NCI-H446 (cell line): ENCODE results near the gene ZNF330.

Experiments used
- DNase-seq, 2 experiments: peaks; one replicate each; lab custom pipeline; 2025; lab: John Stamatoyannopoulos, UW

The ZNF330 gene

DNA sequence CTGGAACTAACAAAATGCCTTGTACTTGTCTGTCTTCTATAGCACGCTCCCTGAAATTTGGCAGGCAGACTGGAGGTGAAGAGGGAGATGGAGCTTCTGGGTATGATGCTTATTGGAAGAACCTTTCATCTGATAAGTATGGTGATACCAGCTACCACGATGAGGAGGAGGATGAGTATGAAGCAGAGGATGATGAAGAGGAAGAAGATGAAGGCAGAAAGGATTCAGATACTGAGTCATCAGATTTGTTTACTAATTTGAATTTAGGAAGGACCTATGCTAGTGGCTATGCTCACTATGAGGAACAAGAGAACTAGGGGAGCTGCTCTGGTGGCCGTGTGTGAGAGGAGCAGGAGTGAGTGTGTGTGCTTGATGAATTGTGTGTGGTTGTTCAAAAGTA, 13.0 kb downstream of the ZNF330 start:
- DNase-seq = no peak

DNA sequence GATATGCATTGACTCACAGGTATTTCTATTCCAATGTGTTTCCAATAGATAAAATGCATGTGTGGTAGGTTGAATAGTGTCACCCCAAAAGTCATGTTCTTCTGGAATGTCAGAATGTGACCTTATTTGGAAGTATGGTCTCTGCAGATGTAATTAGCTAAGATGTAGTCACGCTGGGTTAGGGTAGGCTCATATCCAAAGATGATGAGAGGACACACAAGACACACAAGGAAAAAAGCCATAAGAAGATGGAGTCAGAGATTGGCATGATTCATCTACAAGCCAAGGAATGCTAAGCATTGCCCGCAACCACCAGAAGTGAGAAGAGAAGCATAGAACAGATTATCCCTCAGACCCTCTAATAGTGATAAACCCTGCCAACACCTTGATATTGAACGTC, 17.5 kb downstream of the ZNF330 start:
- DNase-seq = no peak

- no peak for DNase-seq
Measured at GRCh38 chr4:141240259-141240658, 19.6 kb downstream of the ZNF330 start.

GRCh38 chr4:141240671-141241070, 20.0 kb downstream of the ZNF330 start:
- no peak for DNase-seq

GRCh38 chr4:141241986-141242385, 21.3 kb downstream of the ZNF330 start:
- DNase-seq = no peak

- no peak for DNase-seq
Measured at GRCh38 chr4:141244419-141244818, 23.7 kb downstream of the ZNF330 start.

DNA sequence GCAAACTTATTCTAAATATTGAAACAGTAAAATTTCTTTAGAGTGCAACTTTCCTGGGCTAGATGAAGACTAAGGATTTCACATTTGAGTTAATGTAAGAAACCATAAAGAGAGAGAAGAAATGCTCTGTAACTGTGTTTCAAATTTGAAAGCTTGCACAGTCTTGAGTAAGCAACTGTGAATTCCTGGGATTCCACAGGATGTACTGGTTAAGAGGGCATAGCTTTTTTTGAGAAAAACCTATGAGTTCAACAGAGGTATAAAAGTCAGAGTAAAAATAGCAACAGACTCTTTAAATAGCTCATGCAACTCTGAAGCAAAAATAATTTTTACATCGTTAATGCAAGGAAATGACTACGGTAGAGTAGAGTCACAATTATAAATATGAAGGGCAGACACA, 25.5 kb downstream of the ZNF330 start:
- DNase-seq = no peak

DNA sequence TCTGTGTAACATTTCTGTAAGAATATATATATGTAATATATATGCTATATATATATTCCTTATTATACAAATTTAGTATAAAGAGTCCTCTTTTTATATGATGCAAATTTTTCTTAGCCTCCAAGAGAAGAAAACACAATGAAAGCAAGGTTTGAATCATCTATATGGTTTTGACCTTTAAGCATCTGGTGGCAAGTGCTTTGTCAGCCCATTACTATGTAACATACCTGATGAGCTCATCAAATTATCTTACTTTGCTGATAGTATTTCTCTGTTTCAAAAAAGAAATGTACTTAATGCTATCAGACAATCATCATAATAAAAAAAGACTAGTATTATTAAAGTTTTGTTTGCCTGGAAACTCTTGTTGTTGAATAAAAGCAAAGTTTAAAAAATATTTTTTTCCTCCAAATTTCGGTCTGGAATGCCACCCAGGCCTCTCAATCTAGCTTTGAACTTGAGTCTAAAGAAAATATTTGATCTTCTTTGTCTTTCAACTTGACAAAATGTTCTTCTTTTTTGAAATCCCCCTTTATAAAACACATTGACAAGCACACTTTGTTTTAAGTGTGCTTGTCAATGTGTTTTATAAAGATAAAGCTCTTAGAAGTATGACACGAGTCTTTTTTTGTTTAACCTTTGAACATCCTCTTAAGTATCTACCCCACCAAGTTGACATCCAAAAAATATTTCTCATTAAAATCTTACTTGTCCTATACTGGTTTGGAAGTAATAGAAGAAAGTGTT, 26.2 kb downstream of the ZNF330 start:
- DNase-seq = no peak

DNA sequence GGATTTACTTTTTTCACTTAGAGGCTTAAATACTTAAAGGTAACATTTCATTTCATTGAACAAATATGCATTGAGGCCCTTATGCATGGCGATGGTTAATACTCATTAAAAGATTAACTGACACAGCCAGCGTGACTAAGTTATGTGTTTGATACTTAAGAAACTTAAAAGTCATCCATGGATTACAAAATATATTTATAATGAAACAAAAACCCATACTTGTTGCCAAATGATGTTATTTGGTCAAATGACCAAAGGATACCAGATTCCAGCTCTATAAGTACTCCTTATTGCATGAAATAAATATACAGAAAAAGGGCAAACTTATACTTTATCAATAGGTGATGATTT, 26.7 kb downstream of the ZNF330 start:
- DNase-seq = no peak

DNA sequence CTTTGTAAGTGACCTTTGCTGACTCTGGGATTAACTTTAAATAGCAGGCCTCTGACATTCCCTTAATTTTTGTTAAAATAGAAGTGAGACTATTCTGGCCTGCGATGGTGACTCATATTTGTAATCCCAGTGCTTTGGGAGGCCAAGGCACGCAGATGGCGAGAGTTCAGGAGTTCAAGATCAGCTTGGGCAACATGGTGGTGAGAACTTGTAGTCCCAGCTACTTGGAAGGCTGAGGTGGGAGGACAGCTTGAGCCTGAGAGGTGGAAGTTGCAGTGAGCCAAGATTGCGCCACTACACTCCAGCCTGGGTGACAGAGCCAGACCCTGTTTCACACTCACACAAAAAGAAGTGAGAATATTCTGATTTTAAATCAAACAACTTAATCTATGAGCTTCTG, 27.3 kb downstream of the ZNF330 start:
- no peak for DNase-seq

GRCh38 chr4:141248486-141248885, 27.8 kb downstream of the ZNF330 start:
- DNase-seq = no peak

GRCh38 chr4:141254326-141254725, 33.6 kb downstream of the ZNF330 start:
- DNase-seq = no peak

GRCh38 chr4:141255016-141255415, 34.3 kb downstream of the ZNF330 start:
- DNase-seq = no peak

DNA sequence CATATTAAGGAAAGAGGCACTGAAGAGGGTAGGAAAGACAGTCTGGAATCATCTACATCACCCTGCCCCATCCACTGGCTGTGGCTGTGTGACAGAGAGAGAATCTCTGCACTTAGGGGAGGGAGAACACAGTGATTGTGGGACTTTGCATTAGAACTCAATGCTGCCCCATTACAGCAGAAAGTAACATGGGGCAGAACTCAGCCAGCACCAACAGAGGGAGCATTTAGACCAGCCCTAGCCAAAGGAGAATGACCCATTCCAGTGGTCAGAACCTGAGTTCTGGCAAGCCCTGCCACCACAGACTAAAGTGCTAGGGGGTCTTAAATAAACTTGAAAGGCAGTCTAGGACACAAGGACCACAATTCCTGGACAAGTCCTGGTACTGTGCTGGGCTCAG, 37.9 kb downstream of the ZNF330 start:
- DNase-seq = no peak

DNA sequence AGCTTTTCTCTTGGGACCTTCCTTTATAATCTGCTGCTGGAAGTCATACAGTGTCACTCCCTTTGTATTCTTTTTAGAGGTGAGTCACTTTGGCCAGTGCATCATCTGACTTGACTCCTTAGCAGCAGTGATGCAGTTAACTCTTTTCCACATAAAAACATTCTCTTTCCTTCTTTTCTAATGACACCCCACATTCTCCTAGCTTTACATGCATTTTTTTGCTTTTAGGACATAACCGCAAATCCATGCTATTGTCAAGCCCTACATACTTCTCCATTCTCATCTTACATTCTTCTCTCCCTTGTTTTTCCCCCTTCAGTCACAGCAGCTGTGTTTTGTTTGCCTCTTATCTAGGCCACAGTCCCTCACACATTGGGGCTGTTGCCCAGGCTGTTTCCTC, 55.1 kb downstream of the ZNF330 start:
- DNase-seq = no peak

DNA sequence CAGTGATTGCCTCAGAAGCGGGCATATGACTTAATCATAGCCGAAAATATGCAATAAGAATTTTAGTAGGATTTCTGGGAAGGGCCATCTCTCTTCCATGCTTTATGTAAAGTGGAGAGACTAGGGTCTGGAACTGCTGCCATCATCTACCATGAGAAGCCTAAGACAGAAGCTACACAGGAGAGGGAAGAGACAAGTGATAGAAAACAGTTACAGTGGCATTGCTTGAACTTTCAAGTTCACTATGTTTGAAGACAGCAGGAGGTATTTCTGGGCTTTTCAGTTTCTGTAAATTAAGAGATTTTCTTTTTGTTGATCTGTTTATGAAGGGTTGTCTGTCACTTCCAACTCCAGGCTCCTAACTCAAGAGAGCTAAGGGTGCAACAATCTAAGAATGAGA, 62.5 kb downstream of the ZNF330 start:
- DNase-seq = no peak

GRCh38 chr4:141283563-141283962, 62.9 kb downstream of the ZNF330 start:
- no peak for DNase-seq
